ENCODE data around the gene DSC1.

- TF ChIP-seq GATA2 (IDR thresholded peaks at IDR 0.05; ENCODE audit: low read depth, low read length) (no peak), GATA3 (IDR thresholded peaks at IDR 0.05; ENCODE audit: low read depth, low read length) (no peak)
Observed at GRCh38 chr18:31112804-31113203, 49.9 kb downstream of the DSC1 start.

All from SH-SY5Y (cell line).